ENCODE measurements around the gene CREB3L1.

Gene CREB3L1

GRCh38 chr11:46277622-46278386, at the start of gene CREB3L1:
TSS of gene CREB3L1 (plus strand) at chr11:46277662. CDS start at chr11:46278112, 450 bp downstream.
- no peak for DNase-seq (ENCODE audit: extremely low spot score, insufficient read length, low read depth)

GRCh38 chr11:46229230-46229629, 48.2 kb upstream of the CREB3L1 start:
- DNase-seq (ENCODE audit: extremely low spot score, insufficient read length, low read depth) (no peak), FAIRE-seq (no peak)

More at GRCh38 chr11:46277622-46278386, at the start of gene CREB3L1:
- FAIRE-seq, result no peak

- DNase-seq (ENCODE audit: extremely low spot score, insufficient read length, low read depth) (no peak), FAIRE-seq (no peak)
Observed at GRCh38 chr11:46234311-46234710, 43.2 kb upstream of the CREB3L1 start.

- FAIRE-seq, result no peak
- no peak for DNase-seq (ENCODE audit: extremely low spot score, insufficient read length, low read depth)
Observed at GRCh38 chr11:46235777-46236688, 41.4 kb upstream of the CREB3L1 start.

- no peak for DNase-seq (ENCODE audit: extremely low spot score, insufficient read length, low read depth)
- no peak for FAIRE-seq
Observed at GRCh38 chr11:46236918-46237247, 40.6 kb upstream of the CREB3L1 start.

- no peak for DNase-seq (ENCODE audit: extremely low spot score, insufficient read length, low read depth)
- FAIRE-seq, result no peak
Observed at GRCh38 chr11:46237248-46238077, 40.0 kb upstream of the CREB3L1 start.

- FAIRE-seq (no peak), DNase-seq (ENCODE audit: extremely low spot score, insufficient read length, low read depth) (no peak)
Observed at GRCh38 chr11:46238078-46238966, 39.1 kb upstream of the CREB3L1 start.

- FAIRE-seq (peak; percentile 60), DNase-seq (ENCODE audit: extremely low spot score, insufficient read length, low read depth) (peak; percentile 84)
Observed at GRCh38 chr11:46238967-46239800, 38.3 kb upstream of the CREB3L1 start.

- FAIRE-seq (no peak), DNase-seq (ENCODE audit: extremely low spot score, insufficient read length, low read depth) (no peak)
Observed at GRCh38 chr11:46239801-46240061, 37.7 kb upstream of the CREB3L1 start.

GRCh38 chr11:46240371-46240770, 37.1 kb upstream of the CREB3L1 start:
- FAIRE-seq (no peak), DNase-seq (ENCODE audit: extremely low spot score, insufficient read length, low read depth) (no peak)

GRCh38 chr11:46240861-46241260, 36.6 kb upstream of the CREB3L1 start:
- DNase-seq (ENCODE audit: extremely low spot score, insufficient read length, low read depth) (no peak), FAIRE-seq (no peak)

GRCh38 chr11:46242041-46242951, 35.2 kb upstream of the CREB3L1 start:
- DNase-seq (ENCODE audit: extremely low spot score, insufficient read length, low read depth) (no peak), FAIRE-seq (no peak)

GRCh38 chr11:46242952-46243795, 34.3 kb upstream of the CREB3L1 start:
- DNase-seq (ENCODE audit: extremely low spot score, insufficient read length, low read depth), result peak; percentile 94
- FAIRE-seq, result peak; percentile 64

GRCh38 chr11:46243796-46244109, 33.7 kb upstream of the CREB3L1 start:
- DNase-seq (ENCODE audit: extremely low spot score, insufficient read length, low read depth) (no peak), FAIRE-seq (no peak)

- no peak for FAIRE-seq
- no peak for DNase-seq (ENCODE audit: extremely low spot score, insufficient read length, low read depth)
Observed at GRCh38 chr11:46246521-46246920, 30.9 kb upstream of the CREB3L1 start.

GRCh38 chr11:46247090-46247489, 30.4 kb upstream of the CREB3L1 start:
- DNase-seq (ENCODE audit: extremely low spot score, insufficient read length, low read depth), result no peak
- no peak for FAIRE-seq

- DNase-seq (ENCODE audit: extremely low spot score, insufficient read length, low read depth), result no peak
Observed at GRCh38 chr11:46247659-46248058, 29.8 kb upstream of the CREB3L1 start.

More at GRCh38 chr11:46247659-46248058, 29.8 kb upstream of the CREB3L1 start:
- FAIRE-seq, result no peak

Data from GM18507 (cell line).